Liver (tissue), 9 donors: Measurements from ENCODE around the gene MCF2L. TPM values are rescaled to one million over a fixed set of nuclear protein-coding genes. Genes with fewer than 3 reads are reported as not detected.

Source experiments
- DNase-seq: peaks from one replicate; pipeline ENCODE4 v3.0.0-alpha.2; 2017; ENCODE audit warnings: low spot score
- H3K27ac ChIP-seq, 2 donors: one replicate each; pipeline ENCODE4 v1.7.0; 2013; ENCODE audit warnings: inconsistent platforms in 2 of 2, low read length in 2 of 2, control low read depth in 1 of 2, low read depth in 1 of 2, mild to moderate bottlenecking in 1 of 2
- H3K27me3 ChIP-seq, 4 donors: one replicate each; pipeline versions ENCODE4 v1.6.1 to v1.7.0; 2013; ENCODE audit warnings: low read length in 3 of 4, inconsistent platforms in 1 of 4, mild to moderate bottlenecking in 1 of 4, moderate library complexity in 1 of 4; ENCODE audit not compliant: control insufficient read depth in 4 of 4, insufficient read depth in 4 of 4
- H3K36me3 ChIP-seq, 4 donors: one replicate each; pipeline versions ENCODE4 v1.6.1 to v1.7.0; 2013; ENCODE audit warnings: low read length in 3 of 4, mild to moderate bottlenecking in 3 of 4, low read depth in 1 of 4, moderate library complexity in 1 of 4; ENCODE audit not compliant: control insufficient read depth in 4 of 4, insufficient read depth in 3 of 4
- H3K4me1 ChIP-seq, 4 donors: one replicate each; pipeline versions ENCODE4 v1.6.1 to v1.7.0; 2013; ENCODE audit warnings: low read length in 3 of 4, mild to moderate bottlenecking in 3 of 4, moderate library complexity in 1 of 4; ENCODE audit not compliant: control insufficient read depth in 4 of 4, insufficient read depth in 4 of 4
- H3K4me3 ChIP-seq, 3 donors: one replicate each; pipeline versions ENCODE4 v1.6.1 to v1.7.0; 2013; ENCODE audit warnings: low read length in 3 of 3, control low read depth in 1 of 3, low read depth in 1 of 3, mild to moderate bottlenecking in 1 of 3
- H3K9ac ChIP-seq, 2 donors: one replicate each; pipeline ENCODE4 v1.7.0; 2013; ENCODE audit warnings: low read length in 2 of 2, mild to moderate bottlenecking in 2 of 2, moderate library complexity in 2 of 2, control low read depth in 1 of 2, low read depth in 1 of 2
- H3K9me3 ChIP-seq, 4 donors: one replicate each; pipeline versions ENCODE4 v1.6.1 to v1.7.0; 2013; ENCODE audit warnings: low read length in 3 of 4; ENCODE audit not compliant: control insufficient read depth in 4 of 4
- EGR1 ChIP-seq, 2 donors: IDR thresholded peaks; 2 replicates each; pipeline ENCODE4 v1.6.1; 2016 to 2018; ENCODE audit warnings: antibody characterized with exemption in 2 of 2, low read depth in 2 of 2
- FOXA1 ChIP-seq: IDR thresholded peaks from 2 replicates; pipeline ENCODE4 v1.6.1; 2016; ENCODE audit warnings: antibody characterized with exemption
- FOXA2 ChIP-seq: IDR thresholded peaks from 2 replicates; pipeline ENCODE4 v1.6.1; 2016; ENCODE audit warnings: antibody characterized with exemption
- GABPA ChIP-seq, 2 donors: IDR thresholded peaks in 1 of 2; conservative IDR thresholded peaks in 1 of 2; 2 replicates each; pipeline ENCODE4 v1.6.1; 2016; ENCODE audit warnings: antibody characterized with exemption in 2 of 2, mild to moderate bottlenecking in 1 of 2, moderate library complexity in 1 of 2
- HNF4A ChIP-seq, 2 donors: conservative IDR thresholded peaks; 2 replicates each; pipeline ENCODE4 v1.6.1; 2016; ENCODE audit warnings: antibody characterized with exemption in 2 of 2, mild to moderate bottlenecking in 2 of 2
- HNF4G ChIP-seq: IDR thresholded peaks from 2 replicates; pipeline ENCODE4 v1.6.1; 2016; ENCODE audit warnings: antibody characterized with exemption
- JUND ChIP-seq, 2 donors: IDR thresholded peaks; 2 replicates each; pipeline ENCODE4 v1.6.1; 2016; ENCODE audit warnings: antibody characterized with exemption in 2 of 2
- NR2F2 ChIP-seq: IDR thresholded peaks from 2 replicates; pipeline ENCODE4 v1.6.1; 2016; ENCODE audit warnings: antibody characterized with exemption
- RAD21 ChIP-seq, 2 donors: IDR thresholded peaks; 2 replicates each; pipeline ENCODE4 v1.6.1; 2016; ENCODE audit warnings: antibody characterized with exemption in 2 of 2, mild to moderate bottlenecking in 2 of 2
- RXRA ChIP-seq, 2 donors: IDR thresholded peaks; 2 replicates each; pipeline ENCODE4 v1.6.1; 2017 to 2018; ENCODE audit warnings: antibody characterized with exemption in 2 of 2, mild to moderate bottlenecking in 1 of 2
- SP1 ChIP-seq: IDR thresholded peaks from 2 replicates; pipeline ENCODE4 v1.6.1; 2018; ENCODE audit warnings: antibody characterized with exemption, mild to moderate bottlenecking
- TAF1 ChIP-seq: conservative IDR thresholded peaks from 2 replicates; pipeline ENCODE4 v1.6.1; 2016; ENCODE audit warnings: antibody characterized with exemption, mild to moderate bottlenecking
- YY1 ChIP-seq: IDR thresholded peaks from 2 replicates; pipeline ENCODE4 v1.6.1; 2016; ENCODE audit warnings: antibody characterized with exemption, mild to moderate bottlenecking
- WGBS: extraction: QIAGEN DNeasy Blood & Tissue Kit; methylation state at CpG from one replicate; pipeline ENCODE4 v1.1.7; 2013; 5-methylcytosine and 5-hydroxymethylcytosine counted together
- polyA plus RNA-seq, 2 donors: library from polyadenylated mRNA; stranded (reverse) in 1 of 2; unstranded in 1 of 2; fragments of 200-250 nt in 1 of 2; fragments of >200 nt in 1 of 2; fragmentation: Nextera tagmentation in 1 of 2; extraction: Ambion mirVana in 1 of 2; gene quantifications; one replicate each; pipeline versions ENCODE4 v1.2.1 to v1.2.3, GENCODE V29; 2013 to 2015
- total RNA-seq, 2 donors: library from RNA; depleted of rRNA; stranded (reverse); fragments of >200 nt; gene quantifications; one replicate each; pipeline ENCODE4 v1.2.3, GENCODE V29; 2014
- TF ChIP-seq, protein P1 (sequence below): IDR thresholded peaks from 2 replicates; pipeline ENCODE4 v1.6.1; 2016; ENCODE audit warnings: antibody characterized with exemption
- TF ChIP-seq, protein P2 (sequence below): fragments of 150-350 bp; IDR thresholded peaks from 2 replicates; pipeline ENCODE4 v1.5.1; 2017; ENCODE audit warnings: improper control_type of control experiment, low read depth, low read length; ENCODE audit not compliant: missing input control
- TF ChIP-seq, protein P3 (sequence below): IDR thresholded peaks from 2 replicates; pipeline ENCODE4 v1.6.1; 2016; ENCODE audit warnings: antibody characterized with exemption
- TF ChIP-seq, protein P4 (sequence below): IDR thresholded peaks from 2 replicates; pipeline ENCODE4 v1.6.1; 2016; ENCODE audit warnings: antibody characterized with exemption
- donor health status: healthy.
- donor health status: healthy.
- donor health status: healthy.
- donor health status: healthy.
- donor health status: healthy.

The MCF2L gene
- total and polyA plus RNA-seq, 4 donors = 2.9 to 12.8 (median 7.1) TPM

DNA sequence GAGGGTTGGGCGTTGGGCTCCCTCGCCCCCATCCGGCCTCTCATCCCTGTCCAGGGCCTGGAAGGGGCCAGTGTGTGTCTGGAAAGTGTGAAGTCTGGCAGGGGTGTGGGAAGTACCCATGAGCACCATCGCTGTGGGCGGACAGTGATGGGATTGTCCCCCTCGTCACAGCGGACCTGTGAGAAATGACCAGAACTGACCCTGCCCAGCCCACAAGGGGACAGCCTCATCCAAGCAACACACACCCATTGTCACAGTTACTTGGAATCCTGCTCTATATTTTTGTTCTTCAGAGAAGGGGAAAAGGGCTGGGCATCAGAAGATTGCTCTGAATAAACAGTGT is 18.6 kb downstream of the MCF2L start:
- Histone ChIP-seq H3K9me3 (no peaks in the 10 kb centered on the region), H3K27ac (no peak overlapping the region), H3K9ac (no peak overlapping the region), H3K4me3 (no peak overlapping the region), H3K27me3 (no peaks in the 10 kb centered on the region), H3K4me1 (peaks cover 0 to 19% (median 14%) of the 10 kb centered on the region in 4 donors), H3K36me3 (no peaks in the 10 kb centered on the region)
- WGBS = 90% methylated on average over 7 of the region's 7 CpGs
- no peak for TF ChIP-seq TAF1
- no peak for TF ChIP-seq RXRA (IDR thresholded peaks at IDR 0.05)
- TF ChIP-seq, protein P1, sequence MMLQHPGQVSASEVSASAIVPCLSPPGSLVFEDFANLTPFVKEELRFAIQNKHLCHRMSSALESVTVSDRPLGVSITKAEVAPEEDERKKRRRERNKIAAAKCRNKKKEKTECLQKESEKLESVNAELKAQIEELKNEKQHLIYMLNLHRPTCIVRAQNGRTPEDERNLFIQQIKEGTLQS = no peak
- no peak for TF ChIP-seq EGR1 (IDR thresholded peaks at IDR 0.05; ENCODE audit: low read depth in 2 of 2)
- no peak for TF ChIP-seq HNF4A (conservative IDR thresholded peaks at IDR 0.05)
- no peak for TF ChIP-seq SP1
- no peak for TF ChIP-seq FOXA2
- TF ChIP-seq, protein P2, sequence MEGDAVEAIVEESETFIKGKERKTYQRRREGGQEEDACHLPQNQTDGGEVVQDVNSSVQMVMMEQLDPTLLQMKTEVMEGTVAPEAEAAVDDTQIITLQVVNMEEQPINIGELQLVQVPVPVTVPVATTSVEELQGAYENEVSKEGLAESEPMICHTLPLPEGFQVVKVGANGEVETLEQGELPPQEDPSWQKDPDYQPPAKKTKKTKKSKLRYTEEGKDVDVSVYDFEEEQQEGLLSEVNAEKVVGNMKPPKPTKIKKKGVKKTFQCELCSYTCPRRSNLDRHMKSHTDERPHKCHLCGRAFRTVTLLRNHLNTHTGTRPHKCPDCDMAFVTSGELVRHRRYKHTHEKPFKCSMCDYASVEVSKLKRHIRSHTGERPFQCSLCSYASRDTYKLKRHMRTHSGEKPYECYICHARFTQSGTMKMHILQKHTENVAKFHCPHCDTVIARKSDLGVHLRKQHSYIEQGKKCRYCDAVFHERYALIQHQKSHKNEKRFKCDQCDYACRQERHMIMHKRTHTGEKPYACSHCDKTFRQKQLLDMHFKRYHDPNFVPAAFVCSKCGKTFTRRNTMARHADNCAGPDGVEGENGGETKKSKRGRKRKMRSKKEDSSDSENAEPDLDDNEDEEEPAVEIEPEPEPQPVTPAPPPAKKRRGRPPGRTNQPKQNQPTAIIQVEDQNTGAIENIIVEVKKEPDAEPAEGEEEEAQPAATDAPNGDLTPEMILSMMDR = no peak
- no peak for DNase-seq

DNA sequence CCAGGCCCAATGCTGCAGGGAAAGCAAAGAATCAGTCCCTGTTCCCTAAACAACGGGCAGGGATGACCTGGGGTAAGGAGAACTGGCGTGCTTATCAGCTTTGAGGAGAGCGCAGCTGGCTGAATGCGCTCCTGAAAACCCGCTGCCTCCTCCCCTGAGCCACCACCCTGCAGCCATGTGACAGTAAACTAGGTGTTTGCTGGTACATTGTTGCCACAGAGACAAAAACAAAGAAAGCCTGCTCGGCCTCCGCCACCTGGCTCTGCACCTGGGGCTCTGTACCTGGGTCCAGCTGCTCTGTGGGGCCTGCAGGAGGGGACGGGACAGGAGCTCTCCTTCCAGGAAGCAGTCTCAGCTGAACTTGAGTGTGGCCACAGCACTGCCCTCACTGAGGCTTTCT is 21.8 kb downstream of the MCF2L start:
- Histone ChIP-seq H3K4me1 (peaks cover 0 to 7% (median 5%) of the 10 kb centered on the region in 4 donors), H3K9ac (no peak overlapping the region), H3K36me3 (no peaks in the 10 kb centered on the region), H3K27ac (no peak overlapping the region), H3K4me3 (no peak overlapping the region), H3K27me3 (no peaks in the 10 kb centered on the region), H3K9me3 (no peaks in the 10 kb centered on the region)
- DNase-seq = no peak
- 66% methylated on average over 8 of the region's 8 CpGs for WGBS
- TF ChIP-seq, protein P2 = no peak
- TF ChIP-seq RXRA (IDR thresholded peaks at IDR 0.05) (no peak), SP1 (no peak), HNF4A (conservative IDR thresholded peaks at IDR 0.05) (no peak), FOXA1 (no peak)

DNA sequence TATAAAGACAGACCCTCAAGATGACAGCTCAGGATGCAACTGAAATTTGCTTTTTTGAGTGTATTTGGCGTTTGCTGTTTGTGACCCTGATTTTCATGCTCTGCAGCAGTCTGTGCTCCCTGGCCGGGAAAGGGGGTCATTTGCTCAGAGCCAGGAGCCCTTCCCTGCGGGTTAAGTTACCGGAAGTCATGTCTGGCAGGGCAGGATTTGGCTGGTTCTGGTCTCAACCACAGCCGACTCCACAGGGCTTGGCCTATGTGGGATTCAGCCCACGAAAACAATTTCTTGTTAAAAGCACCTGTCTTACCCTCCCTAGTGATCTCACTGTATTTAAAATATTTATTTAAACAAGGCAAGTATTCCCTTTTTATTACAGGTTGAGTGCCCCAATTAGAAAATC is 22.6 kb downstream of the MCF2L start:
- H3K4me1 ChIP-seq = peaks cover 0 to under 1% (median 0%) of the 10 kb centered on the region in 4 donors
- H3K9me3 ChIP-seq = no peaks in the 10 kb centered on the region
- H3K36me3 ChIP-seq = no peaks in the 10 kb centered on the region
- 56% methylated on average over 6 of the region's 6 CpGs for WGBS
- H3K27ac ChIP-seq = no peak overlapping the region
- no peak overlapping the region for H3K9ac ChIP-seq
- no peak for DNase-seq
- H3K4me3 ChIP-seq = no peak overlapping the region
- no peaks in the 10 kb centered on the region for H3K27me3 ChIP-seq
- TF ChIP-seq, protein P3, sequence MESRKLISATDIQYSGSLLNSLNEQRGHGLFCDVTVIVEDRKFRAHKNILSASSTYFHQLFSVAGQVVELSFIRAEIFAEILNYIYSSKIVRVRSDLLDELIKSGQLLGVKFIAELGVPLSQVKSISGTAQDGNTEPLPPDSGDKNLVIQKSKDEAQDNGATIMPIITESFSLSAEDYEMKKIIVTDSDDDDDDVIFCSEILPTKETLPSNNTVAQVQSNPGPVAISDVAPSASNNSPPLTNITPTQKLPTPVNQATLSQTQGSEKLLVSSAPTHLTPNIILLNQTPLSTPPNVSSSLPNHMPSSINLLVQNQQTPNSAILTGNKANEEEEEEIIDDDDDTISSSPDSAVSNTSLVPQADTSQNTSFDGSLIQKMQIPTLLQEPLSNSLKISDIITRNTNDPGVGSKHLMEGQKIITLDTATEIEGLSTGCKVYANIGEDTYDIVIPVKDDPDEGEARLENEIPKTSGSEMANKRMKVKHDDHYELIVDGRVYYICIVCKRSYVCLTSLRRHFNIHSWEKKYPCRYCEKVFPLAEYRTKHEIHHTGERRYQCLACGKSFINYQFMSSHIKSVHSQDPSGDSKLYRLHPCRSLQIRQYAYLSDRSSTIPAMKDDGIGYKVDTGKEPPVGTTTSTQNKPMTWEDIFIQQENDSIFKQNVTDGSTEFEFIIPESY = no peak
- TF ChIP-seq EGR1 (IDR thresholded peaks at IDR 0.05; ENCODE audit: low read depth in 2 of 2) (no peak), FOXA2 (no peak), GABPA (IDR thresholded peaks at IDR 0.05 in 1 of 2, conservative IDR thresholded peaks at IDR 0.05 in 1 of 2) (no peak), HNF4A (conservative IDR thresholded peaks at IDR 0.05) (no peak), YY1 (no peak), HNF4G (no peak), RXRA (IDR thresholded peaks at IDR 0.05) (no peak), SP1 (no peak), TAF1 (no peak), RAD21 (IDR thresholded peaks at IDR 0.05) (no peak), NR2F2 (no peak), JUND (IDR thresholded peaks at IDR 0.05) (no peak), FOXA1 (no peak)
- TF ChIP-seq, protein P1 = no peak
- TF ChIP-seq, protein P4, sequence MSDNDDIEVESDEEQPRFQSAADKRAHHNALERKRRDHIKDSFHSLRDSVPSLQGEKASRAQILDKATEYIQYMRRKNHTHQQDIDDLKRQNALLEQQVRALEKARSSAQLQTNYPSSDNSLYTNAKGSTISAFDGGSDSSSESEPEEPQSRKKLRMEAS = no peak
- TF ChIP-seq, protein P2 = no peak
